Colonic mucosa (tissue), 4 donors: ENCODE data around the gene LCNL1. TPM values are rescaled to one million over a fixed set of nuclear protein-coding genes. Genes with fewer than 3 reads are reported as not detected.

Source experiments
- DNase-seq: peaks from one replicate; pipeline ENCODE4 v3.0.0-alpha.2; 2020
- H3K27ac ChIP-seq: fragments of 200-600 bp; one replicate; pipeline ENCODE4 v1.8.0; 2021
- H3K27me3 ChIP-seq: fragments of 200-600 bp; one replicate; pipeline ENCODE4 v1.8.0; 2021
- H3K36me3 ChIP-seq: fragments of 200-600 bp; one replicate; pipeline ENCODE4 v1.8.0; 2021
- H3K4me1 ChIP-seq: fragments of 200-600 bp; one replicate; pipeline ENCODE4 v1.8.0; 2021; ENCODE audit warnings: mild to moderate bottlenecking
- H3K4me3 ChIP-seq: fragments of 200-600 bp; one replicate; pipeline ENCODE4 v1.8.0; 2021
- H3K9ac ChIP-seq, 2 donors: one replicate each; pipeline ENCODE4 v1.7.0; 2013; ENCODE audit warnings: control low read depth in 2 of 2, low read depth in 2 of 2, low read length in 2 of 2
- H3K9me3 ChIP-seq: fragments of 200-600 bp; one replicate; pipeline ENCODE4 v1.8.0; 2021
- CTCF ChIP-seq: fragments of 200-600 bp; IDR thresholded peaks from one replicate; pipeline ENCODE4 v1.8.0; 2022; ENCODE audit warnings: antibody characterized with exemption, mild to moderate bottlenecking
- intact Hi-C: fragments of 100-400 bp; cut with DNase I; formaldehyde crosslinking; loops from one replicate; pipeline ENCODE4 v1.14.1; 2022
- total RNA-seq, 2 donors: library from RNA; stranded (reverse); fragmentation: NEBNext Ultra II Directional in 1 of 2; extraction: Animal tissue kit (Norgen Biotek cat#: 25700) in 1 of 2; gene quantifications; one replicate each; pipeline ENCODE4 v1.2.1, GENCODE V29; 2021
- donor health status: healthy.
- donor health status: DM: no; HTN: no; CAD: no.
- donor health status: DM: no; HTN: no; CAD: no.

The LCNL1 gene
- total RNA-seq, 2 donors from 2014 or later = not detected

DNA sequence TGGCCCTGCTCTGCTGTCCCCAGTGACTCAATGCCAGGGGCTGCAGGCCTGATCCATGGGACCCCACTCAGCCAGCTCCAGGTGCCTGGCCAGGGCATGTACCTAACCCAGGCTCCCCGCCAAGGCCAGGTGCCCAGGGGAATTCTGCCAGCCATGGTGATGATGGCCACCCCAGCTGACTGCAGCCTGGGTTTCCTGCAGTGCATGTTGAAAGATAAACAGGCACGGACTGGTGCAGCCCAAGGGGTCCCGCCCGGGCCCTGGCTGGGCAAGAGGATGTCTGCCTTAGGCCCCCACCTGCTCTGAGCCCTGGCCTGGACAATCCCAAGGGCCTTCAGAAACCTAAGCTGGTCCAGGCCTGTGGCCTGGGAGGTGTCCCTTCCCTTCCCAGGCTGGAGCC is 44.0 kb downstream of the LCNL1 start:
- no peak for DNase-seq
- Histone ChIP-seq H3K4me3 (peak overlapping the region; percentile 43), H3K9ac (peak overlapping the region; percentile 19 to 66), H3K27ac (no peak overlapping the region), H3K27me3 (no peaks in the 10 kb centered on the region), H3K9me3 (no peaks in the 10 kb centered on the region), H3K36me3 (no peaks in the 10 kb centered on the region), H3K4me1 (peaks cover 32% of the 10 kb centered on the region)
- no peak for TF ChIP-seq CTCF
- intact Hi-C loops = no loop called here

DNA sequence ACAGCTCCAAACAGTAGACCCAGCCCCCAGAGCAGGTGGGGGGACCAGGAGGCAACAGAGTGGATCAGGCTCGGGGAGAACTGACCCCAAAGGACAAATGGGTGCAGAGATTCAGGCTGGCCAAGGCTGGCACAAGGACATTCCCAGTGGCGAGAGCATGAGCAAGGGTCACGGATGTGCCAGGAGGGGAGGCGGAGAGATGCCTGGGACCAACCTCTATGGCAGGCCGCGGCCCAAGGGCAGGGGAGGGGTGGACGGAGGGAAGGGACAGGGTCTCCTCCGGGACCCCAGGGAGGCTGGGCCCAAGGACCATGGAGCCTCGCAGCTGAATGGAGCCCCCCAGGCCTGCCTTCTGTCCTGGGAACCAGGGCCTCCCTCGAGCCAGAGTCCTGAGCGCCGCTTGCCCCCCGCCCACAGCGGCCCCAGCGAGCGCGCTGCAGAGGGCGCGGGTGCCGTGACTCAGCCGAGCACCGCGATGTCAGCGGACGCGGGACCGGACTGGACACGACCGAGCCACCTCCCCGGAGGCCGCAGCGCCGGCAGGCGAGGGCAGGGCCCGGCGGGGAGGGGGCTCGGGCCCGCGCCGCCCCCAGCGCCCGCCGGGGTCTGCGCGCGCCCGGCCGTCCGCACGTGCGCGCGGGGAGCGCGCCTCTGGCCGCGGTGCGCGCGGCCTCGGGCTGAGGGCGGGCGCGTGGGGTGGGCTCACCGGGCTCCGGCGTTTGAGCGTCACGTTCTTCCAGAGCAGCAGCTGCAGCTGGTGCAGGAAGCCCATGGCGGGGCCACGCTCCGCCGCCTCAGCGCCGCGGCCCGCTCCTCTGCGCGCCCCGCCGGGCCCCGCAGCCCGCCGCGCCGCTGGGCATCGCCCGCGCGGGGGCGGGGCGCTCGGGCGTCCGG is 44.8 kb downstream of the LCNL1 start, which contains the start of gene ABCA2:
Gene ABCA2, minus strand, starts transcription at position 869 of the 894 bp plus-strand sequence. Its CDS starts 97 bp downstream, at position 772.
- H3K4me1 ChIP-seq = peaks cover 29% of the 10 kb centered on the region
- H3K27me3 ChIP-seq = no peaks in the 10 kb centered on the region
- no peak for DNase-seq
- H3K36me3 ChIP-seq = no peaks in the 10 kb centered on the region
- H3K9me3 ChIP-seq = no peaks in the 10 kb centered on the region
- peak within 1 kb of the TSS; percentile 52 for H3K4me3 ChIP-seq
- peak within 1 kb of the TSS; percentile 71 to 78 for H3K9ac ChIP-seq
- intact Hi-C loops = loop anchor here (2.0 kb wide), 1 partner anchor 83 kb away; the partner anchor contains the start of genes C8G and FBXW5
- H3K27ac ChIP-seq = peak within 1 kb of the TSS; percentile 46
- no peak for TF ChIP-seq CTCF

- intact Hi-C loops = loop anchor here (2.0 kb wide), 1 partner anchor 84 kb away; the partner anchor contains the start of genes C8G and FBXW5
- DNase-seq = peak; percentile 83
- H3K9ac ChIP-seq = peak overlapping the region; percentile 71 to 78
- no peaks in the 10 kb centered on the region for H3K9me3 ChIP-seq
- peaks cover 24% of the 10 kb centered on the region for H3K4me1 ChIP-seq
- no peaks in the 10 kb centered on the region for H3K36me3 ChIP-seq
- peak; percentile 25 for TF ChIP-seq CTCF
- peak overlapping the region; percentile 52 for H3K4me3 ChIP-seq
- peak overlapping the region; percentile 46 for H3K27ac ChIP-seq
- no peaks in the 10 kb centered on the region for H3K27me3 ChIP-seq
These were observed 45.7 kb downstream of the LCNL1 start for GRCh38 chr9:137028263-137029057.

GRCh38 chr9:137029058-137029936 is 46.5 kb downstream of the LCNL1 start:
- Histone ChIP-seq H3K27ac (peak overlapping the region; percentile 46), H3K36me3 (no peaks in the 10 kb centered on the region), H3K27me3 (no peaks in the 10 kb centered on the region), H3K4me3 (peak overlapping the region; percentile 52), H3K9ac (peak overlapping the region in 1 of 2 donors; percentile 52), H3K4me1 (peaks cover 25% of the 10 kb centered on the region), H3K9me3 (no peaks in the 10 kb centered on the region)
- peak; percentile 87 for DNase-seq
- TF ChIP-seq CTCF = peak; percentile 91
- intact Hi-C loops = loop anchor here (2.0 kb wide), 1 partner anchor 84 kb away; the partner anchor contains the start of genes C8G and FBXW5
